ENCODE data around the gene IL18BP.

IL18BP gene

GRCh38 chr11:72037554-72038311 lies 39.0 kb downstream of the IL18BP start:
- no peak for TF ChIP-seq CTCF (IDR thresholded peaks at IDR 0.05; ENCODE audit: low read length, missing control alignments)
- DNase-seq (ENCODE audit: low read depth) = no peak
- H3K4me3 ChIP-seq (replicated peaks; ENCODE audit: low read depth, low read length) = peak overlapping the region; percentile 71

GRCh38 chr11:72038491-72038890 lies 39.8 kb downstream of the IL18BP start:
- TF ChIP-seq CTCF (IDR thresholded peaks at IDR 0.05; ENCODE audit: low read length, missing control alignments) = no peak
- peak; percentile 75 for DNase-seq (ENCODE audit: low read depth)
- peak overlapping the region; percentile 71 for H3K4me3 ChIP-seq (replicated peaks; ENCODE audit: low read depth, low read length)

DNA sequence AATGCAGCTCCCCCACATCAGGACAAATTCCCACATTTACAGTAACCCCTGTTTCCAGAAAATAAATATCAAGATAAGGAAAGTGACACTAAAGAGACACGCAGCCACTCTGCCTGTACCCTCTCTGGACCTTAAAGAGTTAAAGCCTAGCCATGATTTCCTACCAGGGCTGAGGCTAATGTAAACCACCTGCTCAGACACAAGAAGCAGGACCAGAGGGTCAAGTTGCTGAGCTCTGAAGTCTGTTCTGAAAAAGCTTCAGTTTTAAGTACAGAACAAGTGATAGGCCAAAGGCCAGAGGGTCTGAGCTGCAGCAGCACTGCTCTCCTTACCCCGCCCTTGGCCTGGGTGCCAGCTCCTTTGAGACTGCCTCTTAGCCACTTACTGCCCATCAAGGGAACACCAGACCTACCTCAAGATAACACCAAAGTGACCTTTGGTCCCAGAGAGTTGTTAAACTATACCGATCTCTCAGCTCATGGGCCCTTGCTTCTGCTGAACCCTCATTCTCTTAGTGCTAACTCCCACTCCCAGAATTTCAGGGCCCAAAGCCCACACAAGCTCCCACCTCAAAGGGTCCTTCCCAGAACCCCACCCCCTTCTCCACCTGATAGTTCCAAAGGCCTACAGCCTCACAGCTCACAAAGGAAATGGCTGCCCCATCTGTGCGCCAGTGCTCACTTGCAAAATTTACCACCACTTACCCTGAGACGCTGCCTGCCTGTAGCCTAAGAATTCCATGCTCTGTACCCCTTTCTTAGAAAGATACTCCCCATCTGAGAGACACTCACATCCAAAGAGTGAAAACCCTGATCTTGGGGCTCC lies 40.5 kb downstream of the IL18BP start:
- TF ChIP-seq CTCF (IDR thresholded peaks at IDR 0.05; ENCODE audit: low read length, missing control alignments) = no peak
- H3K4me3 ChIP-seq (replicated peaks; ENCODE audit: low read depth, low read length) = peak overlapping the region; percentile 71
- no peak for DNase-seq (ENCODE audit: low read depth)

DNA sequence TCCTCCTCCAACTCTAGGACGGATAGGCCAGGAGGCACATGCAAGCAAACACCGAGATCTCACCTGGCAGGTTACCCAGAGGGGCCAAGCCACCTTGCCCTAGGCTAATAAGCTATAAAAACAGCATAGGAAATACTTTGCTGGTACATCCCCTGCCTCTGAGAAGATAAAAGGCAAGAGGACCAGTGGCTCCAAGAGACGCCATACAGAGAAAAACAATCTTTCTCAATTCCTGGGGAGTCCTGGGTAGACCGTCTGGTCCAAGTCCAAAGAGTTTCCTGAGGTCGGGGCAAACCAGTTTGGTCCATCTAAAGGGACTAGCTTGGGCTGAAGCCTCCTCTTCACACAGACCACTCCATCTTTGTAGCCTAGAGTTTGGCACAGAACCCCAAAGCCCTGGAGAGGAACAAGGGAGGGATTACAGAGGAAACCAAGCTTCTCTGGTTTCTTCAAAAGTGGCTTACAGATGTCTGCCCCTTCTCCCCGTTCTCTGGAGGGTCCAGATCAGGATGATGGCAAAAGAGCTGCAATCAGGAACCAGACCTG lies 41.2 kb downstream of the IL18BP start:
- peak overlapping the region; percentile 71 for H3K4me3 ChIP-seq (replicated peaks; ENCODE audit: low read depth, low read length)
- TF ChIP-seq CTCF (IDR thresholded peaks at IDR 0.05; ENCODE audit: low read length, missing control alignments) = no peak
- DNase-seq (ENCODE audit: low read depth) = no peak

GRCh38 chr11:72040491-72041363 lies 42.0 kb downstream of the IL18BP start:
- peak; percentile 97 for DNase-seq (ENCODE audit: low read depth)
- H3K4me3 ChIP-seq (replicated peaks; ENCODE audit: low read depth, low read length) = peak overlapping the region; percentile 71
- no peak for TF ChIP-seq CTCF (IDR thresholded peaks at IDR 0.05; ENCODE audit: low read length, missing control alignments)

GRCh38 chr11:72041364-72042063 lies 42.8 kb downstream of the IL18BP start:
- peak overlapping the region; percentile 71 for H3K4me3 ChIP-seq (replicated peaks; ENCODE audit: low read depth, low read length)
- no peak for TF ChIP-seq CTCF (IDR thresholded peaks at IDR 0.05; ENCODE audit: low read length, missing control alignments)
- DNase-seq (ENCODE audit: low read depth) = peak; percentile 78

Data from fibroblast of pulmonary artery (primary cell).